H1 (cell line): ENCODE data around the gene FAM209A.

Experiments
- CTCF ChIP-seq, 3 experiments: IDR thresholded peaks; 1 replicate in 2 of 3; 2 replicates in 1 of 3; pipeline versions ENCODE4 v1.5.1 to v1.6.1; 2011; ENCODE audit warnings: low read length in 3 of 3, mild to moderate bottlenecking in 3 of 3, inconsistent platforms in 2 of 3, low read depth in 1 of 3, moderate library complexity in 1 of 3; ENCODE audit not compliant: insufficient read depth in 1 of 3; ENCODE audit errors: control extremely low read depth in 1 of 3
- EZH2 ChIP-seq: fragments of 200-600 bp; sonication (generic); IDR thresholded peaks from 2 replicates; pipeline ENCODE4 v1.7.1; 2012; ENCODE audit warnings: low read depth, mild to moderate bottlenecking, moderate library complexity, low read length, inconsistent platforms; ENCODE audit not compliant: severe bottlenecking
- GABPA ChIP-seq: IDR thresholded peaks from 2 replicates; pipeline ENCODE4 v1.6.1; 2011; ENCODE audit warnings: mild to moderate bottlenecking, low read length, moderate library complexity, borderline replicate concordance; ENCODE audit not compliant: insufficient read depth
- POLR2A ChIP-seq, 2 experiments: IDR thresholded peaks; 1 replicate in 1 of 2; 2 replicates in 1 of 2; pipeline ENCODE4 v1.6.1; 2011; ENCODE audit warnings: low read depth in 2 of 2, low read length in 2 of 2, mild to moderate bottlenecking in 2 of 2; ENCODE audit errors: control extremely low read depth in 1 of 2
- POLR2AphosphoS5 ChIP-seq: IDR thresholded peaks from 2 replicates; pipeline ENCODE4 v1.6.1; 2011; ENCODE audit warnings: low read depth, low read length
- TF ChIP-seq, protein P1 (sequence below): IDR thresholded peaks from 2 replicates; pipeline ENCODE4 v1.6.1; 2012; ENCODE audit warnings: inconsistent platforms

DNA sequence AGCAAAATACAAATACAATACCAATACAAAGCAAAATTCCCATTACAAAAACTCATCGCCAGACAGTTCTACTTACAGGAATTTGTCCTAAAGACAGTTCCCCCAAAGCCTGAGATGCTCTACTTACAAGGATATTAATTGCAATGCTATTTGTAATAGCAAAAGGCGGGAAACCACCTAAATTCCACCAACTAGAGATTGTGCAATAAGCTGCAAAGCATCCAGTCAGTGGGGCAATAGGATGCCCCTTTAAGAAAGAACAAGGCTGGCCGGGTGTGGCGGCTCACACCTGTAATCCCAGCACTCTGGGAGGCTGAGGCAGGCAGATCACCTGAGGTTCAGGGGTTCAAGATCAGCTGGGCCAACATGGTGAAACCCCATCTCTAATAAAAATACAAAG is 47.6 kb downstream of the FAM209A start:
- TF ChIP-seq, protein P1, sequence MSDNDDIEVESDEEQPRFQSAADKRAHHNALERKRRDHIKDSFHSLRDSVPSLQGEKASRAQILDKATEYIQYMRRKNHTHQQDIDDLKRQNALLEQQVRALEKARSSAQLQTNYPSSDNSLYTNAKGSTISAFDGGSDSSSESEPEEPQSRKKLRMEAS, result no peak
- TF ChIP-seq GABPA (no peak), EZH2 (no peak), POLR2AphosphoS5 (no peak), POLR2A (IDR thresholded peaks at IDR 0.05; ENCODE audit: control extremely low read depth in 1 of 2, low read depth in 2 of 2, low read length in 2 of 2) (no peak), CTCF (IDR thresholded peaks at IDR 0.05; ENCODE audit: control extremely low read depth in 1 of 3, insufficient read depth in 1 of 3, low read depth in 1 of 3, low read length in 3 of 3) (no peak)
